GM12878 (cell line): ENCODE measurements around the gene AEN. TPM values are rescaled to one million over a fixed set of nuclear protein-coding genes. Genes with fewer than 3 reads are reported as not detected.
A peak's percentile ranks its signal among the peaks of the same experiment; 100 is the strongest.

ENCODE experiments used
- ATAC-seq: fragments of 200-7000 bp; cut with Tn5 transposase; 3 replicates; pipeline ENCODE4 v1.9.1; 2020; ENCODE audit warnings: mild to moderate bottlenecking, moderate library complexity
- BruUV-seq: library from RNA; stranded (reverse); fragments of 400-500 nt; replicated peaks from 2 replicates; lab custom pipeline; 2021; lab: Mats Ljungman, UMichigan
- CTCF ChIA-PET: fragments of 300-600 bp; sonication (Branson Sonifier 250); formaldehyde crosslinking; extraction: SDS; loops from one replicate; lab custom pipeline; 2021; ENCODE audit warnings: inconsistent platforms; lab: Yijun Ruan, JAX
- POLR2A ChIA-PET: fragments of 350-600 bp; formaldehyde crosslinking; extraction: SDS; loops from one replicate; lab custom pipeline; 2021; ENCODE audit warnings: inconsistent platforms; lab: Charles Lee
- RAD21 ChIA-PET: fragments of 300-600 bp; sonication (Branson Sonifier 250); formaldehyde crosslinking; loops from one replicate; lab custom pipeline; 2023; ENCODE audit warnings: antibody characterized with exemption; ENCODE audit not compliant: unreplicated experiment; lab: Charles Lee
- SMC1A ChIA-PET: fragments of 300-600 bp; sonication (Branson Sonifier 250); formaldehyde crosslinking; loops from one replicate; lab custom pipeline; 2023; ENCODE audit not compliant: unreplicated experiment, uncharacterized antibody; lab: Charles Lee
- DNase-seq: peaks from one replicate; pipeline ENCODE4 v3.0.0-alpha.2; 2011; ENCODE audit warnings: low read depth, low spot score
- FAIRE-seq: peaks from 3 replicates; lab custom pipeline; 2011; peaks lifted over from hg19 to GRCh38; lab: Jason Lieb, UNC
- H2AFZ ChIP-seq: 2 replicates; pipeline ENCODE4 v1.6.0; 2011; ENCODE audit warnings: low read depth, low read length, control low read depth; ENCODE audit not compliant: control insufficient read depth
- H3K27ac ChIP-seq: 2 replicates; pipeline ENCODE4 v1.5.1; 2011; ENCODE audit warnings: control low read depth; ENCODE audit not compliant: control insufficient read depth, insufficient read depth
- H3K27me3 ChIP-seq, 2 experiments: replicated peaks in 1 of 2; 2 replicates each; pipeline versions ENCODE4 v1.6.0 to v1.6.1; 2011; ENCODE audit warnings: low read length in 1 of 2; ENCODE audit not compliant: control insufficient read depth in 2 of 2, insufficient read depth in 2 of 2
- H3K36me3 ChIP-seq, 2 experiments: 2 replicates each; pipeline ENCODE4 v1.5.1; 2011; ENCODE audit warnings: low read length in 1 of 2; ENCODE audit not compliant: control insufficient read depth in 2 of 2, insufficient read depth in 2 of 2
- H3K4me1 ChIP-seq: 2 replicates; pipeline ENCODE4 v1.6.1; 2011; ENCODE audit warnings: mild to moderate bottlenecking, low read length, moderate library complexity, mixed read lengths; ENCODE audit not compliant: control insufficient read depth, insufficient read depth
- H3K4me2 ChIP-seq: 2 replicates; pipeline ENCODE4 v1.6.0; 2011; ENCODE audit warnings: control low read depth; ENCODE audit not compliant: control insufficient read depth, insufficient read depth
- H3K4me3 ChIP-seq: fragments of 200-600 bp; sonication (generic); 2 replicates; pipeline ENCODE4 v1.5.1; 2016
- H3K79me2 ChIP-seq: 2 replicates; pipeline ENCODE4 v1.6.0; 2011; ENCODE audit warnings: low read length; ENCODE audit not compliant: control insufficient read depth, insufficient read depth
- H3K9ac ChIP-seq: 2 replicates; pipeline ENCODE4 v1.8.0; 2011; ENCODE audit warnings: low read length, control low read depth, mixed read lengths; ENCODE audit not compliant: control insufficient read depth, insufficient read depth
- H3K9me3 ChIP-seq: replicated peaks from 3 replicates; pipeline ENCODE4 v1.5.1; 2011; ENCODE audit warnings: mild to moderate bottlenecking, low read length; ENCODE audit not compliant: control insufficient read depth, insufficient read depth
- H4K20me1 ChIP-seq: 2 replicates; pipeline ENCODE4 v1.6.0; 2011; ENCODE audit not compliant: control insufficient read depth, insufficient read depth
- BCL3 ChIP-seq: IDR thresholded peaks from 2 replicates; pipeline ENCODE4 v1.6.1; 2011; ENCODE audit warnings: borderline replicate concordance, low read depth, mild to moderate bottlenecking, moderate library complexity, low read length; ENCODE audit not compliant: insufficient read depth, poor library complexity, severe bottlenecking
- CUX1 ChIP-seq: IDR thresholded peaks from 2 replicates; pipeline ENCODE4 v1.6.1; 2012; ENCODE audit warnings: improper control_type of control experiment, low read depth, low read length; ENCODE audit not compliant: insufficient replicate concordance
- E2F4 ChIP-seq: IDR thresholded peaks from 2 replicates; pipeline ENCODE4 v1.6.1; 2012; ENCODE audit warnings: low read depth, low read length, improper control_type of control experiment
- MEF2B ChIP-seq: fragments of 450-650 bp; IDR thresholded peaks from 2 replicates; pipeline ENCODE4 v1.6.1; 2018; ENCODE audit warnings: mild to moderate bottlenecking, moderate library complexity; ENCODE audit not compliant: partially characterized antibody, poor library complexity, severe bottlenecking
- NR2C2 ChIP-seq: IDR thresholded peaks from 2 replicates; pipeline ENCODE4 v1.6.1; 2011; ENCODE audit warnings: borderline replicate concordance, low read depth; ENCODE audit not compliant: control insufficient read depth, insufficient read length
- PKNOX1 ChIP-seq: fragments of 450-650 bp; IDR thresholded peaks from 2 replicates; pipeline ENCODE4 v1.6.1; 2016; ENCODE audit warnings: mild to moderate bottlenecking
- STAT3 ChIP-seq: IDR thresholded peaks from 2 replicates; pipeline ENCODE4 v1.6.1; 2011; ENCODE audit warnings: low read depth, low read length, improper control_type of control experiment
- YBX1 ChIP-seq: fragments of 450-650 bp; IDR thresholded peaks from 2 replicates; pipeline ENCODE4 v1.6.1; 2016; ENCODE audit warnings: antibody characterized with exemption
- ZBTB40 ChIP-seq: fragments of 450-650 bp; IDR thresholded peaks from 2 replicates; pipeline ENCODE4 v1.6.1; 2016; ENCODE audit warnings: mild to moderate bottlenecking, moderate library complexity, borderline replicate concordance
- WGBS: methylation state at CpG from one replicate; pipeline ENCODE4 v1.1.6; 2016; ENCODE audit warnings: low lambda C conversion rate; ENCODE audit not compliant: insufficient replicate concordance, insufficient coverage; ENCODE audit errors: missing lambda C conversion rate; 5-methylcytosine and 5-hydroxymethylcytosine counted together
- in situ Hi-C: fragments of 300-500 bp; cut with MboI; formaldehyde crosslinking; loops from 9 replicates; pipeline ENCODE4 v1.14.3; 2018; ENCODE audit warnings: mixed read lengths
- intact Hi-C: fragments of 100-400 bp; cut with micrococcal nuclease; formaldehyde crosslinking; loops from one replicate; pipeline ENCODE4 v1.14.2; 2022; ENCODE audit not compliant: unreplicated experiment
- polyA plus RNA-seq, 11 experiments: library from polyadenylated mRNA; depleted of rRNA in 4 of 11; unstranded in 6 of 11; stranded (reverse) in 5 of 11; fragments of >200 nt; fragmentation: Nextera tagmentation in 4 of 11; fragmentation: Illumina TruSeq in 1 of 11; extraction: Ambion mirVana in 4 of 11; extraction: Trizol in 1 of 11; gene quantifications; 1 replicate in 1 of 11; 2 replicates in 10 of 11; pipeline versions ENCODE4 v1.2.1 to v1.2.3, GENCODE V29; 2011 to 2016; ENCODE audit warnings: inconsistent platforms in 2 of 11, missing spikeins in 2 of 11, low read depth in 1 of 11
- total RNA-seq, 4 experiments: library from RNA; depleted of rRNA in 3 of 4; stranded (reverse); fragments of >200 nt in 3 of 4; fragmentation: Illumina TruSeq in 1 of 4; extraction: Trizol in 1 of 4; gene quantifications; 2 replicates each; pipeline versions ENCODE4 v1.2.1 to v1.2.3, GENCODE V29; 2013 to 2021

Gene AEN
- total and polyA plus RNA-seq, 10 of the 15 experiments (the other 5 are each of a cell fraction or from before 2014, with no cell fraction given), result 11.7 to 81.2 (median 53.7) TPM

GRCh38 chr15:88651136-88651732 is 30.1 kb downstream of the AEN start:
- RAD21 ChIA-PET, result no interaction called here
- H2AFZ ChIP-seq, result no peak overlapping the region
- no peak overlapping the region for H3K4me3 ChIP-seq
- BruUV-seq, result TSS peak; percentile 4
- H3K36me3 ChIP-seq, result peaks cover 0 to 11% of the 10 kb centered on the region in 2 experiments
- no peaks in the 10 kb centered on the region for H3K9me3 ChIP-seq
- H3K4me2 ChIP-seq, result no peak overlapping the region
- intact Hi-C loops (no loop called here), in situ Hi-C loops (no loop called here)
- peaks cover 32% of the 10 kb centered on the region for H3K4me1 ChIP-seq
- DNase-seq (no peak), FAIRE-seq (no peak), ATAC-seq (no peak)
- no peak overlapping the region for H3K27ac ChIP-seq
- CTCF ChIA-PET, result no interaction called here
- peaks cover 2% of the 10 kb centered on the region; the same call in 1 of the 2 replicates for H4K20me1 ChIP-seq
- no peaks in the 10 kb centered on the region for H3K27me3 ChIP-seq
- POLR2A ChIA-PET, result no interaction called here
- 93% methylated on average over 7 of the region's 7 CpGs for WGBS
- no peak overlapping the region for H3K9ac ChIP-seq
- SMC1A ChIA-PET, result no interaction called here
- H3K79me2 ChIP-seq, result peaks cover 5% of the 10 kb centered on the region
- TF ChIP-seq YBX1 (no peak), BCL3 (no peak), PKNOX1 (no peak), STAT3 (no peak), ZBTB40 (no peak), NR2C2 (no peak), CUX1 (no peak), E2F4 (no peak), MEF2B (no peak)
